Cardiac muscle cell (in vitro differentiated cells and primary cell): ENCODE measurements around the gene GRID1. TPM values are rescaled to one million over a fixed set of nuclear protein-coding genes. Genes with fewer than 3 reads are reported as not detected.

ENCODE experiments used
- DNase-seq, 2 donors: peaks; one replicate each; pipeline versions ENCODE4 v3.0.0 to v3.0.0-alpha.2; 2010 to 2017; ENCODE audit warnings: low read depth in 1 of 2, low spot score in 1 of 2
- H3K27ac ChIP-seq: fragments of 200-600 bp; sonication (generic); 2 replicates; pipeline ENCODE4 v1.5.1; 2016
- H3K27me3 ChIP-seq: fragments of 200-600 bp; sonication (generic); 2 replicates; pipeline ENCODE4 v1.6.0; 2016; ENCODE audit warnings: control low read depth
- H3K36me3 ChIP-seq: fragments of 200-600 bp; sonication (generic); 2 replicates; pipeline ENCODE4 v1.5.1; 2016; ENCODE audit warnings: control low read depth
- H3K4me1 ChIP-seq: fragments of 200-600 bp; sonication (generic); 2 replicates; pipeline ENCODE4 v1.8.1; 2017; ENCODE audit warnings: low read depth, mild to moderate bottlenecking, mixed run types
- H3K4me3 ChIP-seq: fragments of 200-600 bp; sonication (generic); 2 replicates; pipeline ENCODE4 v1.5.1; 2016; ENCODE audit warnings: mild to moderate bottlenecking
- H3K9me3 ChIP-seq: fragments of 200-600 bp; sonication (generic); 2 replicates; pipeline ENCODE4 v1.5.1; 2017; ENCODE audit warnings: low read depth, mild to moderate bottlenecking, control low read depth
- CTCF ChIP-seq: IDR thresholded peaks from 2 replicates; pipeline ENCODE4 v1.5.1; 2012; ENCODE audit warnings: low read depth, mild to moderate bottlenecking, low read length
- polyA plus RNA-seq: library from polyadenylated mRNA; unstranded; fragments of >200 nt; fragmentation: Nextera tagmentation; extraction: Ambion mirVana; gene quantifications from 2 replicates; pipeline ENCODE4 v1.2.1, GENCODE V29; 2016
- total RNA-seq: library from RNA; depleted of rRNA; stranded (reverse); fragments of >200 nt; gene quantifications from 2 replicates; pipeline ENCODE4 v1.2.3, GENCODE V29; 2016

Gene GRID1
- total and polyA plus RNA-seq, 2 experiments from 2014 or later: 1.5 to 1.6 TPM

- no peaks in the 10 kb centered on the region for H3K36me3 ChIP-seq
- DNase-seq: no peak
- no peak for TF ChIP-seq CTCF
- peaks cover 9% of the 10 kb centered on the region for H3K4me1 ChIP-seq
- no peaks in the 10 kb centered on the region for H3K9me3 ChIP-seq
- no peak overlapping the region for H3K27ac ChIP-seq
- H3K27me3 ChIP-seq: no peaks in the 10 kb centered on the region
- H3K4me3 ChIP-seq: no peak overlapping the region
These were observed 303.3 kb downstream of the GRID1 start for GRCh38 chr10:86063341-86063740.

GRCh38 chr10:86062647-86063145 lies 303.9 kb downstream of the GRID1 start:
- H3K27me3 ChIP-seq: no peaks in the 10 kb centered on the region
- no peaks in the 10 kb centered on the region for H3K36me3 ChIP-seq
- H3K4me3 ChIP-seq: no peak overlapping the region
- TF ChIP-seq CTCF: no peak
- H3K9me3 ChIP-seq: no peaks in the 10 kb centered on the region
- no peak for DNase-seq
- H3K27ac ChIP-seq: no peak overlapping the region
- peaks cover 9% of the 10 kb centered on the region for H3K4me1 ChIP-seq

- Histone ChIP-seq H3K27ac (no peak overlapping the region), H3K4me1 (peaks cover 8% of the 10 kb centered on the region), H3K4me3 (no peak overlapping the region), H3K9me3 (no peaks in the 10 kb centered on the region), H3K36me3 (no peaks in the 10 kb centered on the region), H3K27me3 (no peaks in the 10 kb centered on the region)
- no peak for TF ChIP-seq CTCF
- DNase-seq: no peak
These were observed 304.4 kb downstream of the GRID1 start for GRCh38 chr10:86062198-86062550.

- TF ChIP-seq CTCF: no peak
- no peak overlapping the region for H3K27ac ChIP-seq
- no peaks in the 10 kb centered on the region for H3K27me3 ChIP-seq
- H3K36me3 ChIP-seq: no peaks in the 10 kb centered on the region
- no peak for DNase-seq
- peaks cover 4% of the 10 kb centered on the region for H3K4me1 ChIP-seq
- no peaks in the 10 kb centered on the region for H3K9me3 ChIP-seq
- no peak overlapping the region for H3K4me3 ChIP-seq
These were observed 305.1 kb downstream of the GRID1 start for GRCh38 chr10:86061278-86062197.

- Histone ChIP-seq H3K27ac (no peak overlapping the region), H3K4me1 (peaks cover 4% of the 10 kb centered on the region), H3K36me3 (no peaks in the 10 kb centered on the region), H3K4me3 (no peak overlapping the region), H3K9me3 (no peaks in the 10 kb centered on the region), H3K27me3 (no peaks in the 10 kb centered on the region)
- TF ChIP-seq CTCF: no peak
- DNase-seq: no peak
These were observed 306.0 kb downstream of the GRID1 start for GRCh38 chr10:86060386-86061277.
